HepG2 (cell line): ENCODE data around the gene RPL11. TPM values are rescaled to one million over a fixed set of nuclear protein-coding genes. Genes with fewer than 3 reads are reported as not detected.

Experiments
- ARNT2 ChIP-seq: sonication (generic); formaldehyde crosslinking; IDR thresholded peaks from 2 replicates; pipeline ENCODE4 v1.8.0; 2022; ENCODE audit warnings: mild to moderate bottlenecking, low read depth, missing genetic modification reagents, moderate library complexity
- ATF3 ChIP-seq: sonication (generic); formaldehyde crosslinking; IDR thresholded peaks from 2 replicates; pipeline ENCODE4 v1.4.0; 2020; ENCODE audit warnings: missing genetic modification reagents
- CBFB ChIP-seq: sonication (generic); formaldehyde crosslinking; IDR thresholded peaks from 2 replicates; pipeline ENCODE4 v1.4.0; 2020; ENCODE audit warnings: missing genetic modification reagents
- GATA4 ChIP-seq: sonication (generic); IDR thresholded peaks from 2 replicates; pipeline ENCODE4 v1.6.1; 2016; ENCODE audit warnings: antibody characterized with exemption, low read depth, borderline replicate concordance
- HDAC2 ChIP-seq: sonication (generic); formaldehyde crosslinking; IDR thresholded peaks from 2 replicates; pipeline ENCODE4 v1.4.0; 2020; ENCODE audit warnings: missing genetic modification reagents
- HNF1B ChIP-seq: sonication (generic); formaldehyde crosslinking; IDR thresholded peaks from 2 replicates; pipeline ENCODE4 v1.5.1; 2020; ENCODE audit warnings: mild to moderate bottlenecking, moderate library complexity, missing genetic modification reagents
- IKZF1 ChIP-seq: fragments of 450-650 bp; IDR thresholded peaks from 2 replicates; pipeline ENCODE4 v1.7.1; 2016
- KAT8 ChIP-seq: IDR thresholded peaks from 2 replicates; pipeline ENCODE4 v1.6.1; 2016; ENCODE audit warnings: missing genetic modification reagents, missing compliant biosample characterization
- MAX ChIP-seq: IDR thresholded peaks from 2 replicates; pipeline ENCODE4 v1.6.1; 2012; ENCODE audit warnings: inconsistent platforms
- MIXL1 ChIP-seq: IDR thresholded peaks from 2 replicates; pipeline ENCODE4 v1.6.1; 2016
- MLX ChIP-seq: IDR thresholded peaks from 2 replicates; pipeline ENCODE4 v1.6.1; 2016
- MTF1 ChIP-seq: sonication (generic); formaldehyde crosslinking; IDR thresholded peaks from 2 replicates; pipeline ENCODE4 v1.5.0; 2020; ENCODE audit warnings: missing genetic modification reagents
- NONO ChIP-seq, 2 experiments: fragments of 450-650 bp in 1 of 2; sonication (generic) in 1 of 2; formaldehyde crosslinking in 1 of 2; IDR thresholded peaks in 1 of 2; conservative IDR thresholded peaks in 1 of 2; 2 replicates each; pipeline versions ENCODE4 v1.6.1 to v1.8.0; 2017 to 2022; ENCODE audit warnings: mild to moderate bottlenecking in 1 of 2, missing genetic modification reagents in 1 of 2, moderate library complexity in 1 of 2
- PITX1 ChIP-seq: sonication (generic); formaldehyde crosslinking; IDR thresholded peaks from 2 replicates; pipeline ENCODE4 v1.5.1; 2020; ENCODE audit warnings: mild to moderate bottlenecking, missing genetic modification reagents
- TAF15 ChIP-seq: fragments of 200-400 bp; formaldehyde crosslinking; IDR thresholded peaks from one replicate; pipeline ENCODE4 v1.6.1; 2018; ENCODE audit warnings: mild to moderate bottlenecking, low read depth, low read length; ENCODE audit not compliant: poor library complexity, severe bottlenecking
- ZBTB7A ChIP-seq: sonication (generic); formaldehyde crosslinking; IDR thresholded peaks from 2 replicates; pipeline ENCODE4 v1.8.0; 2022; ENCODE audit warnings: mild to moderate bottlenecking, missing genetic modification reagents
- ZFP91 ChIP-seq: sonication (generic); formaldehyde crosslinking; IDR thresholded peaks from 2 replicates; pipeline ENCODE4 v1.9.0; 2022; ENCODE audit warnings: missing genetic modification reagents, mild to moderate bottlenecking, borderline replicate concordance
- ZFY ChIP-seq: sonication (generic); formaldehyde crosslinking; IDR thresholded peaks from 2 replicates; pipeline ENCODE4 v1.4.0; 2020; ENCODE audit warnings: missing genetic modification reagents
- ZMAT3 ChIP-seq: sonication (generic); formaldehyde crosslinking; conservative IDR thresholded peaks from 2 replicates; pipeline ENCODE4 v1.7.0; 2021; ENCODE audit warnings: missing genetic modification reagents
- ZNF205 ChIP-seq: IDR thresholded peaks from 2 replicates; pipeline ENCODE4 v1.6.1; 2018; ENCODE audit warnings: missing biosample characterization, missing genetic modification reagents
- ZNF44 ChIP-seq: sonication (generic); formaldehyde crosslinking; IDR thresholded peaks from 2 replicates; pipeline ENCODE4 v1.5.1; 2020; ENCODE audit warnings: mild to moderate bottlenecking, missing genetic modification reagents
- ZNF446 ChIP-seq: sonication (generic); formaldehyde crosslinking; IDR thresholded peaks from 2 replicates; pipeline ENCODE4 v1.5.0; 2020; ENCODE audit warnings: mild to moderate bottlenecking, missing genetic modification reagents
- ZNF547 ChIP-seq: sonication (generic); formaldehyde crosslinking; IDR thresholded peaks from 2 replicates; pipeline ENCODE4 v1.5.1; 2020; ENCODE audit warnings: mild to moderate bottlenecking, missing genetic modification reagents
- ZNF563 ChIP-seq: sonication (generic); formaldehyde crosslinking; IDR thresholded peaks from 2 replicates; pipeline ENCODE4 v1.8.0; 2022; ENCODE audit warnings: mild to moderate bottlenecking, moderate library complexity, missing genetic modification reagents
- polyA plus RNA-seq, 8 experiments: library from polyadenylated mRNA; depleted of rRNA in 3 of 8; stranded (reverse) in 7 of 8; unstranded in 1 of 8; fragments of >200 nt; fragmentation: Illumina TruSeq in 4 of 8; extraction: Trizol in 4 of 8; gene quantifications; 2 replicates each; pipeline versions ENCODE4 v1.2.1 to v1.2.3, GENCODE V29; 2011 to 2016; ENCODE audit warnings: low read depth in 4 of 8, missing spikeins in 1 of 8, mixed read lengths in 1 of 8; ENCODE audit not compliant: insufficient read depth in 1 of 8
- total RNA-seq, 5 experiments: library from RNA; depleted of rRNA; stranded (reverse); fragments of >200 nt; fragmentation: Illumina TruSeq; extraction: Trizol; gene quantifications; 2 replicates each; pipeline ENCODE4 v1.2.3, GENCODE V29; 2016; ENCODE audit warnings: low read depth in 1 of 5

The RPL11 gene
- total and polyA plus RNA-seq, 2 of the 13 experiments (the other 11 are each of a cell fraction or from before 2014, with no cell fraction given) = 1,682 to 2,010 TPM

- TF ChIP-seq HNF1B (CRISPR knock-in tag) = no peak
- peak; percentile 34 for TF ChIP-seq TAF15
- peak; percentile 74; the same call in 1 of the 2 replicates for TF ChIP-seq ZMAT3 (CRISPR knock-in tag)
- TF ChIP-seq ZNF563 = peak; percentile 83
- 0 out of 2 replicates have a peak, but pooled peaks have one; percentile 29 for TF ChIP-seq GATA4
- TF ChIP-seq ZBTB7A (CRISPR knock-in tag) = no peak; the same call in 1 of the 2 replicates
- no peak for TF ChIP-seq ZNF44
- TF ChIP-seq ZFP91 (CRISPR knock-in tag) = peak; percentile 74
- peak; percentile 67 for TF ChIP-seq MAX
- peak; percentile 67; the same call in 1 of the 2 replicates for TF ChIP-seq CBFB
- TF ChIP-seq ZNF205 (CRISPR knock-in tag) = peak; percentile 70; the same call in 1 of the 2 replicates
- no peak for TF ChIP-seq ZNF446 (CRISPR knock-in tag)
- TF ChIP-seq KAT8 = peak; percentile 88
- TF ChIP-seq ZNF547 (CRISPR knock-in tag) = peak; percentile 37; the same call in 1 of the 2 replicates
- TF ChIP-seq MTF1 (CRISPR knock-in tag) = no peak
- TF ChIP-seq HDAC2 (CRISPR knock-in tag) = peak; percentile 15; the same call in 1 of the 2 replicates
- TF ChIP-seq IKZF1 = no peak
- TF ChIP-seq ZFY (CRISPR knock-in tag) = peak; percentile 98
- TF ChIP-seq MLX (CRISPR knock-in tag) = 0 out of 2 replicates have a peak, but pooled peaks have one; percentile 12
- no peak for TF ChIP-seq PITX1
- TF ChIP-seq MIXL1 = peak; percentile 15; the same call in 1 of the 2 replicates
- no peak for TF ChIP-seq NONO (IDR thresholded peaks at IDR 0.05)
- peak; percentile 91 for TF ChIP-seq NONO (CRISPR knock-in tag; conservative IDR thresholded peaks at IDR 0.05)
- peak; percentile 94 for TF ChIP-seq ARNT2
- 0 out of 2 replicates have a peak, but pooled peaks have one; percentile 26 for TF ChIP-seq ATF3 (CRISPR knock-in tag)
Measured at GRCh38 chr1:23743287-23744152, 51.9 kb downstream of the RPL11 start, which contains the start of gene ELOA (continued).
